Measurements from ENCODE around the gene TAF7L.
"Not testable (repeated sequence)": the region's sequence is repeated elsewhere in the genome, so short reads cannot be mapped to it uniquely, and the experiment has no call there.

Gene TAF7L

GRCh38 chrX:101290957-101291603, at the start of gene TAF7L:
TAF7L (minus strand) TSS chrX:101291334; CDS start chrX:101287543, 3,791 bp downstream.
- DNase-seq (ENCODE audit: low read depth in 1 of 2, low spot score in 1 of 2) = no peak

- DNase-seq (ENCODE audit: low read depth in 1 of 2, low spot score in 1 of 2) = no peak
Measured at GRCh38 chrX:101337776-101338271, 46.7 kb upstream of the TAF7L start.

GRCh38 chrX:101334310-101334709, 43.2 kb upstream of the TAF7L start:
- DNase-seq (ENCODE audit: low read depth in 1 of 2, low spot score in 1 of 2) = not testable (repeated sequence)

GRCh38 chrX:101326600-101326999, 35.5 kb upstream of the TAF7L start:
- not testable (repeated sequence) for DNase-seq (ENCODE audit: low read depth in 1 of 2, low spot score in 1 of 2)

GRCh38 chrX:101303790-101304189, 12.7 kb upstream of the TAF7L start:
- no peak for DNase-seq (ENCODE audit: low read depth in 1 of 2, low spot score in 1 of 2)

- not testable (repeated sequence) for DNase-seq (ENCODE audit: low read depth in 1 of 2, low spot score in 1 of 2)
Measured at GRCh38 chrX:101295603-101296002, 4.5 kb upstream of the TAF7L start.

- DNase-seq (ENCODE audit: low read depth in 1 of 2, low spot score in 1 of 2) = no peak
Measured at GRCh38 chrX:101287402-101287801, 3.7 kb downstream of the TAF7L start.

- no peak for DNase-seq (ENCODE audit: low read depth in 1 of 2, low spot score in 1 of 2)
Measured at GRCh38 chrX:101276238-101276637, 14.9 kb downstream of the TAF7L start.

- no peak for DNase-seq (ENCODE audit: low read depth in 1 of 2, low spot score in 1 of 2)
Measured at GRCh38 chrX:101274198-101274597, 16.9 kb downstream of the TAF7L start.

- no peak for DNase-seq (ENCODE audit: low read depth in 1 of 2, low spot score in 1 of 2)
Measured at GRCh38 chrX:101265869-101266428, 25.2 kb downstream of the TAF7L start.

GRCh38 chrX:101263766-101264165, 27.4 kb downstream of the TAF7L start:
- DNase-seq (ENCODE audit: low read depth in 1 of 2, low spot score in 1 of 2) = no peak

- DNase-seq (ENCODE audit: low read depth in 1 of 2, low spot score in 1 of 2) = no peak
Measured at GRCh38 chrX:101262590-101262989, 28.5 kb downstream of the TAF7L start.

GRCh38 chrX:101260435-101260834, 30.7 kb downstream of the TAF7L start:
- DNase-seq (ENCODE audit: low read depth in 1 of 2, low spot score in 1 of 2) = no peak

GRCh38 chrX:101258259-101258581, 32.9 kb downstream of the TAF7L start:
- no peak for DNase-seq (ENCODE audit: low read depth in 1 of 2, low spot score in 1 of 2)

GRCh38 chrX:101257448-101258258, 33.5 kb downstream of the TAF7L start:
- DNase-seq (ENCODE audit: low read depth in 1 of 2, low spot score in 1 of 2) = no peak

GRCh38 chrX:101252634-101253033, 38.5 kb downstream of the TAF7L start:
- DNase-seq (ENCODE audit: low read depth in 1 of 2, low spot score in 1 of 2) = no peak

- no peak for DNase-seq (ENCODE audit: low read depth in 1 of 2, low spot score in 1 of 2)
Measured at GRCh38 chrX:101241531-101241930, 49.6 kb downstream of the TAF7L start.

GRCh38 chrX:101237041-101237440, 54.1 kb downstream of the TAF7L start:
- no peak for DNase-seq (ENCODE audit: low read depth in 1 of 2, low spot score in 1 of 2)

- DNase-seq (ENCODE audit: low read depth in 1 of 2, low spot score in 1 of 2) = no peak
Measured at GRCh38 chrX:101232316-101232715, 58.8 kb downstream of the TAF7L start.

GRCh38 chrX:101231080-101231479, 60.1 kb downstream of the TAF7L start:
- no peak for DNase-seq (ENCODE audit: low read depth in 1 of 2, low spot score in 1 of 2)

GRCh38 chrX:101230636-101231035, 60.5 kb downstream of the TAF7L start:
- DNase-seq (ENCODE audit: low read depth in 1 of 2, low spot score in 1 of 2) = no peak

- DNase-seq (ENCODE audit: low read depth in 1 of 2, low spot score in 1 of 2) = no peak
Measured at GRCh38 chrX:101229170-101229569, 62.0 kb downstream of the TAF7L start.
